Effector memory CD4-positive, alpha-beta T cell (primary cell): ENCODE data around the gene OR2V2.
"Not testable (repeated sequence)": the region's sequence is repeated elsewhere in the genome, so short reads cannot be mapped to it uniquely, and the experiment has no call there.

Source experiments
- DNase-seq, 3 donors: peaks; one replicate each; pipeline ENCODE4 v3.0.0-alpha.2; 2020
- H3K27ac ChIP-seq: 2 replicates; pipeline ENCODE4 v1.7.0; 2013; ENCODE audit warnings: mild to moderate bottlenecking, low read length, moderate library complexity; ENCODE audit not compliant: insufficient read depth, poor library complexity, severe bottlenecking
- H3K27me3 ChIP-seq: replicated peaks from 2 replicates; pipeline ENCODE4 v1.7.0; 2013; ENCODE audit warnings: mild to moderate bottlenecking, low read length; ENCODE audit not compliant: insufficient read depth, control insufficient read depth, poor library complexity, severe bottlenecking
- H3K36me3 ChIP-seq: 2 replicates; pipeline ENCODE4 v1.7.0; 2013; ENCODE audit warnings: mild to moderate bottlenecking, low read length, moderate library complexity; ENCODE audit not compliant: control insufficient read depth, insufficient read depth
- H3K4me1 ChIP-seq: 2 replicates; pipeline ENCODE4 v1.7.0; 2013; ENCODE audit warnings: low read length, mild to moderate bottlenecking; ENCODE audit not compliant: control insufficient read depth, insufficient read depth, poor library complexity, severe bottlenecking
- H3K4me3 ChIP-seq: 2 replicates; pipeline ENCODE4 v1.7.0; 2013; ENCODE audit warnings: low read length, low read depth, mild to moderate bottlenecking; ENCODE audit not compliant: insufficient read depth, poor library complexity, severe bottlenecking
- H3K9me3 ChIP-seq: 2 replicates; pipeline ENCODE4 v1.7.0; 2013; ENCODE audit warnings: mild to moderate bottlenecking, low read length, moderate library complexity; ENCODE audit not compliant: control insufficient read depth

Gene OR2V2

DNA sequence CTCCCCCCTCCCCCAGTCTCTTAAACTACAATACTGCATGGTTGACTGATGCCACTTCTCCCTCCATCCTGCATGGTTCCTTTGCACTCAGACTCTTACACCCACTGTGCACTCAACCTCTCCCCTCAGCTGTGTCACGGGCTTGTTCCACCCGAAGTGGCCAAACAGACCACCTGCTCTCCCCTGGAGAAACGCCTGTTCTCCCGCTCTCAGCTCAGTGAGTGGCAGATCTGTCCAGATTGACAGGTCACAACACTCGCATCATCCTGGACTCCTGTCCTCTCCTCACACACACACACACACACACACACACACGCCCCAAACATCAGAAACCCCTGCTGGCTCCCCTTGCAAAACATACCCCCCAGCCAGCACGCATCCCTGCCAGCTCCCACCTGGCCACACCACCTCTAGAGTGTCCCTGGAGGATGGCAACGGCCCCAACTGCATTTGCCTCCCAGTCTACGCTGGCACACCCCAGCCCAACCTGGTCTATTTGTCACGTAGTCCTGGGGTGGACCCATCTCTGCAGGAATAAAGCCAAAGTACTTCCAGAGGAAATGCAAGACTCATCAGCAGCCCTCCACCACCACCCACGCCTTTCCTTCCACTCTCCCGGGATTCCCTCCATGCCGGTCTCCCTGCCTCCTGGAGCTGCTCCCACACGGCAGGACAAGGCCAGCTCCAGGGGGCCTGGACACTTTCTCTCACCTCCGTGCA is 19.3 kb upstream of the OR2V2 start:
- Histone ChIP-seq H3K27me3 (peaks cover 3% of the 10 kb centered on the region), H3K9me3 (no peaks in the 10 kb centered on the region), H3K4me3 (no peak overlapping the region), H3K4me1 (no peaks in the 10 kb centered on the region), H3K27ac (no peak overlapping the region), H3K36me3 (no peaks in the 10 kb centered on the region)
- DNase-seq, result no peak

DNA sequence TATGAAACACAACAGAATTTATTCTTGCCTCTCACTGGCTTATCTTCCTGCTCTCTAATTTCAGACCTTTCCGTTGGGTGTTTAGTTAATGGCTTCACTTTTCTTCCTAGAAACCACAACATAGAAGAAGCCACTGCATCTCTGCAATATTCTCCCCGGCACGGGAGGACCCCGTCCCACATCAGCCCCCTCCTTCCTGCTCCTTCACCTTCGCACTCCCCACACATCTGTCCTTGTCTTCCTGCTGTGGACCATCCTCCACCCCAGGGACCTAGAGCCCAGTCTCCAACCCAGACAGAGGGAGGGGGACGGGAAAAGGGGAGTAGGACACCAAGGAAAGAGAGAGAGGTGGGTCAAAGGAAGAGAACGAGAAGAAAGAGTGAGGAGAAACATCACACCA is 17.8 kb upstream of the OR2V2 start:
- no peaks in the 10 kb centered on the region for H3K36me3 ChIP-seq
- DNase-seq, result no peak
- H3K4me3 ChIP-seq, result no peak overlapping the region
- H3K4me1 ChIP-seq, result no peaks in the 10 kb centered on the region
- H3K9me3 ChIP-seq, result no peaks in the 10 kb centered on the region
- no peak overlapping the region for H3K27ac ChIP-seq
- H3K27me3 ChIP-seq, result no peaks in the 10 kb centered on the region

GRCh38 chr5:181130081-181130480 is 17.3 kb upstream of the OR2V2 start:
- H3K9me3 ChIP-seq, H3K27ac ChIP-seq, H3K27me3 ChIP-seq, H3K4me3 ChIP-seq, H3K36me3 ChIP-seq, DNase-seq, H3K4me1 ChIP-seq: not testable (repeated sequence)

GRCh38 chr5:181130832-181131496 is 16.4 kb upstream of the OR2V2 start, which contains the start of gene OR2V1:
OR2V1 (minus strand) TSS chr5:181131169; CDS start chr5:181125304, 5,865 bp downstream.
- no peaks in the 10 kb centered on the region for H3K36me3 ChIP-seq
- H3K27ac ChIP-seq, result no peak within 1 kb of the TSS
- no peaks in the 10 kb centered on the region for H3K9me3 ChIP-seq
- no peak within 1 kb of the TSS for H3K4me3 ChIP-seq
- DNase-seq, result no peak
- H3K27me3 ChIP-seq, result no peaks in the 10 kb centered on the region
- H3K4me1 ChIP-seq, result no peaks in the 10 kb centered on the region

GRCh38 chr5:181131514-181131913 is 15.9 kb upstream of the OR2V2 start:
- DNase-seq, result no peak
- no peak overlapping the region for H3K27ac ChIP-seq
- H3K27me3 ChIP-seq, result no peaks in the 10 kb centered on the region
- no peaks in the 10 kb centered on the region for H3K4me1 ChIP-seq
- H3K4me3 ChIP-seq, result no peak overlapping the region
- no peaks in the 10 kb centered on the region for H3K9me3 ChIP-seq
- no peaks in the 10 kb centered on the region for H3K36me3 ChIP-seq

DNA sequence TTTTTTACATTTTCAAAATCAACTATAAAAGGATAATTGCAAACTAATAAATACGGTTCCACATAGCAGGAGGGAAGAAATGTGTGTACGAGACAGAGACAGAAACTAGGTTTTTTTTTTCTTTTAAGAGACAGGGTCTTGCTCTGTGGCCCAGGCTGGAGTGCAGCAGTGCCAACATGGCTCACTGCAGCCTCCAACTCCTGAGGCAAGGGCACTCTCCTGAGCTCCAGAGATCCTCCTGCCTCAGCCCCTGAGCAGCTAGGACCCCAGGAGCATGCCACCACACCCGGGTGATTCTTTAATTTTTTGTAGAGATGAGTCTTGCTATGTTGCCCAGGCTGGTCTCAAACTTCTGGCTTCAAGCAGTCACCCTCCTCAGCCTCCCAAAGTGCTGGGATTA is 14.3 kb upstream of the OR2V2 start:
- Histone ChIP-seq H3K36me3 (no peaks in the 10 kb centered on the region), H3K4me1 (no peaks in the 10 kb centered on the region), H3K27ac (no peak overlapping the region), H3K9me3 (no peaks in the 10 kb centered on the region), H3K4me3 (no peak overlapping the region), H3K27me3 (no peaks in the 10 kb centered on the region)
- no peak for DNase-seq

- H3K36me3 ChIP-seq, result no peaks in the 10 kb centered on the region
- no peaks in the 10 kb centered on the region for H3K27me3 ChIP-seq
- no peak overlapping the region for H3K4me3 ChIP-seq
- no peak for DNase-seq
- H3K4me1 ChIP-seq, result no peaks in the 10 kb centered on the region
- no peak overlapping the region for H3K27ac ChIP-seq
- H3K9me3 ChIP-seq, result peaks cover 3% of the 10 kb centered on the region
These were observed 13.7 kb upstream of the OR2V2 start for GRCh38 chr5:181133610-181134231.

GRCh38 chr5:181134259-181134658 is 13.1 kb upstream of the OR2V2 start:
- peaks cover 4% of the 10 kb centered on the region for H3K9me3 ChIP-seq
- no peaks in the 10 kb centered on the region for H3K27me3 ChIP-seq
- no peak overlapping the region for H3K4me3 ChIP-seq
- no peaks in the 10 kb centered on the region for H3K4me1 ChIP-seq
- no peak for DNase-seq
- no peaks in the 10 kb centered on the region for H3K36me3 ChIP-seq
- no peak overlapping the region for H3K27ac ChIP-seq

DNA sequence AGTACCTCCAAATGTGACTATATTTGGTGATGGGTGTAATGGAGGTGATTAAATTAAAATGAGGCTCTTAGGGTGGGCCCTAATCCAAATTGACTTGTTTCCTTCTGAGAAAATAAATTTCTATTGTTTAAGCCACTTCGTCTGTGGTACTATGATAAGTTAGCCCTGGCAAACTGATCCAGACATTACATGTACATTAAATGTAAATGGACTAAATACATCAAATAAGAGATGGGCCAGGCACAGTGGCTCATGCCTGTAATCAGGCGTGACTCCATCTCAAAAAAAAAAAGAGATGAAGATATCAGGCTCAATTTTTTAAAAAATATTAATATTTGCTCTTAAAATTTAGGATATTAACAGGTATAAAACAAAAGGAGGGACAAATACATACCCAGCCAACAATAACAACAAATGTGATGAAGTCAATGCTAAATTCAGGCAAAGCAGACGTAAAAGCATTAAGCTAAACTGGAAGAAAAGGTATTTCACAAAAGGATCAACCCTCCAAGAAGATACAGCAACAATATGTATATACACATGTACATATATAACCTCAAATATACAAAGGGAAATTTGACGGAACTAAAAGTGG is 10.9 kb upstream of the OR2V2 start:
- H3K4me1 ChIP-seq, result no peaks in the 10 kb centered on the region
- H3K9me3 ChIP-seq, result peaks cover 4% of the 10 kb centered on the region
- no peak for DNase-seq
- H3K4me3 ChIP-seq, result no peak overlapping the region
- no peaks in the 10 kb centered on the region for H3K36me3 ChIP-seq
- no peaks in the 10 kb centered on the region for H3K27me3 ChIP-seq
- no peak overlapping the region for H3K27ac ChIP-seq

- DNase-seq, result no peak
- peaks cover 4% of the 10 kb centered on the region for H3K9me3 ChIP-seq
- H3K27me3 ChIP-seq, result no peaks in the 10 kb centered on the region
- no peak overlapping the region for H3K4me3 ChIP-seq
- H3K27ac ChIP-seq, result no peak overlapping the region
- H3K36me3 ChIP-seq, result no peaks in the 10 kb centered on the region
- no peaks in the 10 kb centered on the region for H3K4me1 ChIP-seq
These were observed 9.1 kb upstream of the OR2V2 start for GRCh38 chr5:181138258-181138657.
